Liver (tissue), 10 donors: Measurements from ENCODE around the gene CHIC2. TPM values are rescaled to one million over a fixed set of nuclear protein-coding genes. Genes with fewer than 3 reads are reported as not detected.

Experiments used
- DNase-seq: peaks from one replicate; pipeline ENCODE4 v3.0.0-alpha.2; 2017; ENCODE audit warnings: low spot score
- H3K27ac ChIP-seq, 2 donors: one replicate each; pipeline ENCODE4 v1.7.0; 2013; ENCODE audit warnings: inconsistent platforms in 2 of 2, low read length in 2 of 2, control low read depth in 1 of 2, low read depth in 1 of 2, mild to moderate bottlenecking in 1 of 2
- H3K27me3 ChIP-seq, 4 donors: one replicate each; pipeline versions ENCODE4 v1.6.1 to v1.7.0; 2013; ENCODE audit warnings: low read length in 3 of 4, inconsistent platforms in 1 of 4, mild to moderate bottlenecking in 1 of 4, moderate library complexity in 1 of 4; ENCODE audit not compliant: control insufficient read depth in 4 of 4, insufficient read depth in 4 of 4
- H3K36me3 ChIP-seq, 4 donors: one replicate each; pipeline versions ENCODE4 v1.6.1 to v1.7.0; 2013; ENCODE audit warnings: low read length in 3 of 4, mild to moderate bottlenecking in 3 of 4, low read depth in 1 of 4, moderate library complexity in 1 of 4; ENCODE audit not compliant: control insufficient read depth in 4 of 4, insufficient read depth in 3 of 4
- H3K4me1 ChIP-seq, 4 donors: one replicate each; pipeline versions ENCODE4 v1.6.1 to v1.7.0; 2013; ENCODE audit warnings: low read length in 3 of 4, mild to moderate bottlenecking in 3 of 4, moderate library complexity in 1 of 4; ENCODE audit not compliant: control insufficient read depth in 4 of 4, insufficient read depth in 4 of 4
- H3K4me3 ChIP-seq, 3 donors: one replicate each; pipeline versions ENCODE4 v1.6.1 to v1.7.0; 2013; ENCODE audit warnings: low read length in 3 of 3, control low read depth in 1 of 3, low read depth in 1 of 3, mild to moderate bottlenecking in 1 of 3
- H3K9ac ChIP-seq, 2 donors: one replicate each; pipeline ENCODE4 v1.7.0; 2013; ENCODE audit warnings: low read length in 2 of 2, mild to moderate bottlenecking in 2 of 2, moderate library complexity in 2 of 2, control low read depth in 1 of 2, low read depth in 1 of 2
- H3K9me3 ChIP-seq, 4 donors: one replicate each; pipeline versions ENCODE4 v1.6.1 to v1.7.0; 2013; ENCODE audit warnings: low read length in 3 of 4; ENCODE audit not compliant: control insufficient read depth in 4 of 4
- ATF3 ChIP-seq: IDR thresholded peaks from 2 replicates; pipeline ENCODE4 v1.6.1; 2016; ENCODE audit warnings: antibody characterized with exemption
- CTCF ChIP-seq: fragments of 150-350 bp; IDR thresholded peaks from 2 replicates; pipeline ENCODE4 v1.5.1; 2017; ENCODE audit warnings: improper control_type of control experiment, low read depth, low read length; ENCODE audit not compliant: missing input control
- EGR1 ChIP-seq, 2 donors: IDR thresholded peaks; 2 replicates each; pipeline ENCODE4 v1.6.1; 2016 to 2018; ENCODE audit warnings: antibody characterized with exemption in 2 of 2, low read depth in 2 of 2
- FOXA1 ChIP-seq: IDR thresholded peaks from 2 replicates; pipeline ENCODE4 v1.6.1; 2016; ENCODE audit warnings: antibody characterized with exemption
- FOXA2 ChIP-seq: IDR thresholded peaks from 2 replicates; pipeline ENCODE4 v1.6.1; 2016; ENCODE audit warnings: antibody characterized with exemption
- GABPA ChIP-seq, 2 donors: IDR thresholded peaks in 1 of 2; conservative IDR thresholded peaks in 1 of 2; 2 replicates each; pipeline ENCODE4 v1.6.1; 2016; ENCODE audit warnings: antibody characterized with exemption in 2 of 2, mild to moderate bottlenecking in 1 of 2, moderate library complexity in 1 of 2
- HNF4A ChIP-seq, 2 donors: conservative IDR thresholded peaks; 2 replicates each; pipeline ENCODE4 v1.6.1; 2016; ENCODE audit warnings: antibody characterized with exemption in 2 of 2, mild to moderate bottlenecking in 2 of 2
- HNF4G ChIP-seq: IDR thresholded peaks from 2 replicates; pipeline ENCODE4 v1.6.1; 2016; ENCODE audit warnings: antibody characterized with exemption
- JUND ChIP-seq, 2 donors: IDR thresholded peaks; 2 replicates each; pipeline ENCODE4 v1.6.1; 2016; ENCODE audit warnings: antibody characterized with exemption in 2 of 2
- MAX ChIP-seq: IDR thresholded peaks from 2 replicates; pipeline ENCODE4 v1.6.1; 2016; ENCODE audit warnings: antibody characterized with exemption
- NR2F2 ChIP-seq: IDR thresholded peaks from 2 replicates; pipeline ENCODE4 v1.6.1; 2016; ENCODE audit warnings: antibody characterized with exemption
- RAD21 ChIP-seq, 2 donors: IDR thresholded peaks; 2 replicates each; pipeline ENCODE4 v1.6.1; 2016; ENCODE audit warnings: antibody characterized with exemption in 2 of 2, mild to moderate bottlenecking in 2 of 2
- REST ChIP-seq: IDR thresholded peaks from 2 replicates; pipeline ENCODE4 v1.6.1; 2016; ENCODE audit warnings: antibody characterized with exemption, mild to moderate bottlenecking
- TAF1 ChIP-seq: conservative IDR thresholded peaks from 2 replicates; pipeline ENCODE4 v1.6.1; 2016; ENCODE audit warnings: antibody characterized with exemption, mild to moderate bottlenecking
- YY1 ChIP-seq: IDR thresholded peaks from 2 replicates; pipeline ENCODE4 v1.6.1; 2016; ENCODE audit warnings: antibody characterized with exemption, mild to moderate bottlenecking
- WGBS: extraction: QIAGEN DNeasy Blood & Tissue Kit; methylation state at CpG from one replicate; pipeline ENCODE4 v1.1.7; 2013; 5-methylcytosine and 5-hydroxymethylcytosine counted together
- polyA plus RNA-seq, 2 donors: library from polyadenylated mRNA; stranded (reverse) in 1 of 2; unstranded in 1 of 2; fragments of 200-250 nt in 1 of 2; fragments of >200 nt in 1 of 2; fragmentation: Nextera tagmentation in 1 of 2; extraction: Ambion mirVana in 1 of 2; gene quantifications; one replicate each; pipeline versions ENCODE4 v1.2.1 to v1.2.3, GENCODE V29; 2013 to 2015
- small RNA-seq: library from RNA; depleted of rRNA; stranded (forward); fragments of <200 nt; gene quantifications from one replicate; pipeline ENCODE3, GENCODE V24; 2014
- total RNA-seq, 2 donors: library from RNA; depleted of rRNA; stranded (reverse); fragments of >200 nt; gene quantifications; one replicate each; pipeline ENCODE4 v1.2.3, GENCODE V29; 2014
- donor health status: healthy.
- donor health status: healthy.
- donor health status: healthy.
- donor health status: healthy.
- donor health status: healthy.

Gene CHIC2
- total and polyA plus RNA-seq, 4 donors, result 9.3 to 26.2 (median 18.4) TPM

- 90% methylated on average over 5 of the region's 5 CpGs for WGBS
- H3K9me3 ChIP-seq, result no peaks in the 10 kb centered on the region
- no peaks in the 10 kb centered on the region for H3K27me3 ChIP-seq
- H3K9ac ChIP-seq, result no peak overlapping the region
- TF ChIP-seq HNF4G, result no peak
- no peak for TF ChIP-seq FOXA2
- TF ChIP-seq GABPA (IDR thresholded peaks at IDR 0.05 in 1 of 2, conservative IDR thresholded peaks at IDR 0.05 in 1 of 2), result no peak
- TF ChIP-seq HNF4A (conservative IDR thresholded peaks at IDR 0.05), result no peak
- TF ChIP-seq MAX, result no peak
- no peak for TF ChIP-seq CTCF
- no peak for TF ChIP-seq TAF1
- no peak for TF ChIP-seq JUND (IDR thresholded peaks at IDR 0.05)
- TF ChIP-seq NR2F2, result no peak
- no peak for TF ChIP-seq REST
- no peak for TF ChIP-seq RAD21 (IDR thresholded peaks at IDR 0.05)
- no peak for TF ChIP-seq ATF3
- no peak for TF ChIP-seq YY1
- TF ChIP-seq EGR1 (IDR thresholded peaks at IDR 0.05; ENCODE audit: low read depth in 2 of 2), result no peak
- no peak for TF ChIP-seq FOXA1
- H3K4me1 ChIP-seq, result no peaks in the 10 kb centered on the region
- DNase-seq, result no peak
- H3K4me3 ChIP-seq, result no peak overlapping the region
- no peak overlapping the region for H3K27ac ChIP-seq
- no peaks in the 10 kb centered on the region for H3K36me3 ChIP-seq
These were observed 103.6 kb downstream of the CHIC2 start for GRCh38 chr4:53960843-53961242.

Small RNA genes within 50 kb of the gene (small RNA-seq; reads per million reads assigned to genes)
- gene AC110792.1 (not detected), gene AC110792.3 (not detected)

Other genes starting within 250 kb of the CHIC2 start
- not detected for gene GSX2, start 35.6 kb upstream of the CHIC2 start, total RNA-seq
- gene GSX2, start 35.6 kb upstream of the CHIC2 start, polyA plus RNA-seq, result not detected
- gene PDGFRA, start 164.7 kb upstream of the CHIC2 start, total RNA-seq, result 10 to 100 TPM in 1 of 2 donors, 1 to 10 TPM in 1; 6.5 to 37.0 TPM
- gene PDGFRA, start 164.7 kb upstream of the CHIC2 start, polyA plus RNA-seq, result 1 to 10 TPM; 6.5 to 8.7 TPM